GM18873 (cell line): ENCODE data around the gene AATF.

Experiments used
- ATAC-seq: cut with Tn5 transposase; IDR thresholded peaks from one replicate; pipeline ENCODE4 v1.9.1; 2021; ENCODE audit warnings: mild to moderate bottlenecking, moderate library complexity, moderate number of reproducible peaks; ENCODE audit not compliant: unreplicated experiment, low FRiP score

AATF gene

DNA sequence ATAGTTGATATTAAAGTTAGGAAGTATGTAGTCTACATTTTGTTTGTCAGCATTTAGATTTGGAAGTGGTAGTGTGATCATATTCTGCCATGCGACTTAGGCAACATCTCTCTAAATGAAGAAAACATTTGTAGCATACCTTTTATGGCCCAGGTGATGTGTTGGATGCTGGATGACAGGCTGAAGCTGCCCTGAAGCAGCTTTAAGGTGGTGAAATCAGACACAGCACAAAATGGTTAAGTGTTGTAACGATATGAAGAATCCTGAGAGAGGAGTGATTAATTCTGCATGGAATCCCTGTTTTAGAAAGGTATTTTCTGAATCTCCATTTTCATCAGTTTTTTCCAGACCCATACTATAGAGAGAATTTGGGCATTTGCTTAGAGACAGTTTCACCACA, 28.3 kb downstream of the AATF start:
- no peak for ATAC-seq

DNA sequence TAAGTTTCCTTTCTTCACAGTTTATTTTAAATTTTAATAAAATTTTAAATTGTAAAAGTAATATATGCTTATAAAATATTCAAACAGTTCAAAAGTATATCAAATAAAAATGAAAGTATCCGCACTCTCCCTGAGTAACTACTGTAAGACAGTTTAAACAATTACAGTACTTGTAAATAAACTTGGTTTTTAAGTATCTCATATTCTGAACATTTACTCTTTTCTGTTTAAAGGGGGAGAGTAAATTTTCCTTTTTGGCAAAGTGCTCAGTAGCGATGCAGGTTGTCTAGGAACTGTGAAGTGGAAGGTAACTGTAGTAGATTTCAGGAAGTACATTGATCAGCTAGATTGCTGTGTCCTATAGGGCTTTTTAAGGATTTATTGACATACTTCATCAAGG, 28.8 kb downstream of the AATF start:
- no peak for ATAC-seq

DNA sequence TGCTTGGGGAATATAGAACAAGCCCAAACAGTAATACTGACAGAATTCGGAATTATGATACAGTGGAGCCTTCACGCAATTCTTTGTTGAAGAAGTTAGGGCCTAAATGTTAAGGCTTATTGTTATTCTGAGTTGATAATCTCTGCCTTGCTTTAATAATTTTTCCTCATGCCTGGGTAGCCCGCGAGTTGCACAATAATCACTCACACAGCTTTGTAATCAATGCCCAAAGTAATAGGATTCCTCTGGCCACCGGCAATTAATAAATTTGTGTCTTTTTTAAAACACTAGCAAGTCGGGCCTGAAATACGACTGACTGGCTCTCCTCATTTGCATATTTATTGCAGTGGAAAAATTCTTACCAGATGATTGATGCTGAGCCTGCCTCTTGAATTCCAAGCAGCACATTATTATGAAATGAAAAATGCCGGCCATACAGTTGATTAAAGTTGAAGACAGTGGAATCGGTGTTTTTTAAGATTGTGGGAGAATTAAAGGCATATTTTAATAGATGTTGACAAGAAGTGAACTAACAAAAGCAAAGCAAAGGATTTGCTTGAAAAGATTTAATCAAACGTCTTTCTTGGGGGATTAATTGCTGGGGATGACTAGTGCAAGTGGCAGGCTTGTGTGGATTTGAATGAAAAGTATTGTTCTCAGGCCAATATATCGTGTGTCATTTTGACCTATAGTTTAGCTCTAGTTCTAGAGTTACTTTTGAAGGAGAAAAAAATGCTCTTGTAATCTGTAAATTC, 30.2 kb downstream of the AATF start:
- ATAC-seq, result no peak

DNA sequence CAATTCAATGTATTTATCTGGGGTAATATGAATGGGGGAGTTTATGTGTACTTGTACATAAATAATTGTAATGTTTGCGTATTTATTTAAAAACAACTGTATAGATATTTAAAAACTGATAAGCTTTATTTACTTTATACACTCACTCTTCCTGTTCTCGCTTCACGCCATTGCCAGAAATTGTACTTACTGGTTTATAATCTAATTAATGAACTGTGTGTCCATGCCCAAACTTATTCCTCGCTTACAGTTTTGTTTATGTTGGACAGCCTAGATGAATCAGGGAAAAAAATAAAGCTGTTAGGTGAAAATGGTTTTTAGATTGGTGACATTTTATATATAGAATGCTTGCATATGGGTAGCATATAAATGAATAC, 30.8 kb downstream of the AATF start:
- ATAC-seq, result no peak

DNA sequence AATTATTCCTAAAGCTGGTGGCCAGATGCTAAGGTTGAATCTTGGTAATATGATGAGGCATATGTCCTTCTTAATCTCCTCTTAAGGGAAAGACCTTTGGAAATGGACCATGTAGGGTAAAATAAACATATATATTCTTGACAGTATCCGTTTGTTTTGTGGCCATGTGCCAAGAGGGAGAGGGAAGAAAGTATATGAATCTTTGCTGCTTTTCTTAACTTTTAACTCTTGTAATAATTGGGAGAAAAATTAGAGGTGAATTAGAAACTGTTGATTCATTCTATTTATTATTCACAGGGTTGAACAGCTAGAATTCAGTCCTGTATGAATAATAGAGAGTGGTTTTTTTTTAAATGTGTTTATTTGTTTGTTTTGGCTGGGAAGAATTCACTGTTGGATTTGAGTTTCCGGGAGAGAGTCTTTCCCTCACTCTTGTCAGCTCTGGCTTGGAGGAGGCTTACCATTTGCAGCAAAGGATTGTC, 31.6 kb downstream of the AATF start:
- no peak for ATAC-seq

DNA sequence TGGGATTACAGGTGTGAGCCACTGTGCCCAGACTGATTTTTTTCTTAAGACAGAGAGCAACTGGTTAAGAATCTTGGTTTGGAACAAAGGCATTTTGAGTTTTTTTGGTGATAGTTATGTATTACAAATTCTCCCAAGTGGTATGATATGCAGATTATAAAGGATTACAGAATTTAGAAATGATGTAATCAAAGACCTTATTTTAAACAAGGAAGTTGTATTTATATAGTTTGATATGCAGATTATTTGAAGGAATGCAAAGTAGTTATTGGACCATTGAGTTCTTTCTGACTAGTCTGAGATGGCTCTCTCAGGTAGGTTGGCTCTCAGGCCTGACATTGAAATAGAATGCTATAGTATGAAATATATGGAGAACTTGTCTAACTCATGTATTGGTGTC, 34.9 kb downstream of the AATF start:
- ATAC-seq, result no peak

DNA sequence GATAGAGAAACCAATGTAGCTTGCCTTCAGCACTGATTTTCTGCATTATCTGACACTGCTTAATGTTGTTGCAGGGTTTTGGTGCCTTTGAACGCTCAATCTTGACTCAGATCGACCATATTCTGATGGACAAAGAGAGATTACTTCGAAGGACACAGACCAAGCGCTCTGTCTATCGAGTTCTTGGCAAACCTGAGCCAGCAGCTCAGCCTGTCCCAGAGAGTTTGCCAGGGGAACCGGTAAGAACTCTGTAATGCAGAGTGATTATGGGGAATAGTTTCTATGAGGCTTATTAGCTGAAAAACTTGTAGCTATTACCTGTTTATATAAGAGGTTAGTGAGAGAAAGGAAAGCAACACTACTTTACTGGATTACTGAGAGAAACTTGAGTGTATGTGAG, 40.4 kb downstream of the AATF start:
- ATAC-seq, result no peak

DNA sequence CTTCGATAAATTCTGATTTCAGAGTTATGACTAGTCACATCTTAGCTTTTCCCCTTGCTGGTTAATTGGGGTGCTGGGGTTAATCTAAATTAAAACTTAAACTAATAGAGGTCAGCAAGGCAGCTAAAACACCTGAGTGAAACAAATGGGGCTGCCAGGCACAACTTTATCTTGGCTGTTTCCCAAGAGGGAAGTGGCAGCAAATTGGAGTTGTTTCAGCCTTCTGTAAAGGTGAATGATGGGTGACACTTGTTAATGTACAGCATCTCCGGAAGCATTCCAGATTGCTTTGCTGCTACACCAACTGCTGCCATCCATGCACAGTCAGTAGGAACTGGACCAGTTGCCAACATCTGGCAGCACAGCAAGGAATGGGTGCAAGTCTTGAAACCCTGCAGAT, 43.9 kb downstream of the AATF start:
- no peak for ATAC-seq

DNA sequence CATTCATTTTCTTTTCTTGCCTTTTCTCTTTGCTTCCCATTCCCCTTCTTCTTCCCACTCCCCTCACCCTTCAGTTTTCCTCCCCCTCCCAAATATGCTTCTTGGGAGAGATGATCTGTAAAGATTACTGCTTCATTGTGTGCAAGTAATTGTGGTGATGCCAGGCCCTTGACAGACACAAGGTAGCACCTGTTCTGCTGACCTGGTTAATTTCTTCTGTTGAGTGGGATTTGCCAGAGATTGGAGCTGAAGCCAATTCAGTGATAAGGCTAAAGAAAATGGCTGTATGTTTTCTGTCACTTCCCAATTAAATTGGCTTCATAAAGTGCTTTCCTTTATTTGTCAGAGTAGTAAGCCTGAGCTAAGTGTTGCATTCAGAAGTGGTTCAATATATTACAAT, 44.5 kb downstream of the AATF start:
- no peak for ATAC-seq

DNA sequence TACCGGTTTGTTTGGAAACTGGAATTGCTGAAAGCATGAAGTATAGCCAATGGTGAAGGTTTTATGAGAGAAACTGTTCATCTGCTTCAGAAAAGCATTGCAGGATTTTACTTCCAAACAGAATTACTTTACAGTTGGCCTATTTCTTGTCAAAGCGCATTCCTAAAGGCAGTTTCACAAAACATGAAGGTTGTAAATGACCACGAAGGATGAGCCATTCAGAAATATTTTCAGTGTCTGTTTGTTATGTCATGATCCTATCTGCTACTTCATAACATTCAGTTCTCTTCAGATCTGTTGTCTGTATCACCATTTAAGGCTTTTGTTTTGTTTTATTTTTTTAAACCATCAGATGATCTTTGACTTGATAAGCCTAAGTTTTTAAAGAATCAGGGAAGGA, 45.7 kb downstream of the AATF start:
- ATAC-seq, result no peak

DNA sequence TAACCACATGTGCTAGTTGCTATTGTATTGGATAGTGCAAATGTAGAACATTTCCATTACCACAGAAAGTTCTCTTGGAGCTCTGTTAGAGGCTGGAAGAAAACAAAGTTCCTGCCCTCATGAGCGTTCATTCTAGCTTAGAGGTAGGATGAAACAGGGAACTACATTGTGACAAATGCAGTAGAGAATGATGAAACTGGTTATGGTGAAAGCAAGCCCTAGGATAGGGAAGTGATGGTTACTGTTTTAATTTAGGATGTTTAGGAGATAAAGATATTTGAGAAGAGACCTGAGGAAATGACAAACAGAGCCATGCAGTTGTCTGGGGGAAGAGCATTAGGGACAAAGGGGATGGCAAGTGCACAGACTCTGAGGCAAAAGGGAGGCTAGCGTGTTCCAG, 50.7 kb downstream of the AATF start:
- ATAC-seq, result no peak

DNA sequence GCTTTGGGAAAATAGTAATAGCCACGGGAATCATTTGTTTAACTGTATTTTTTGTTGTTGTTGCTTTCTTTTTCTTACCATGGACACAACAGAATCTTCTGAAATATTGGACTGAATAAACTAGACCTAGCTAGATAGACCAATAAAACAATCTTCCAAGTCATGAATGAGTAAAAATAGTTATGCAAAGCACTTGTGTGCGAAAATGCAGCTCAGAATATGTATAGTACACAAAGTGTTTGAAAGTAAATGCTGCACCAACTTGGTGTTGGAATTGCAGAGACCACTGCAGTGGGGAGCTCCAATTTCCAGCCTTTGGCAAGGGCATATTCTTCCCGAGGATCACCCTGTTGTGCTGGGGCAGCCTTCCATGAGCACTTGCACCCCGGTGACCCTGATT, 68.0 kb downstream of the AATF start:
- no peak for ATAC-seq

DNA sequence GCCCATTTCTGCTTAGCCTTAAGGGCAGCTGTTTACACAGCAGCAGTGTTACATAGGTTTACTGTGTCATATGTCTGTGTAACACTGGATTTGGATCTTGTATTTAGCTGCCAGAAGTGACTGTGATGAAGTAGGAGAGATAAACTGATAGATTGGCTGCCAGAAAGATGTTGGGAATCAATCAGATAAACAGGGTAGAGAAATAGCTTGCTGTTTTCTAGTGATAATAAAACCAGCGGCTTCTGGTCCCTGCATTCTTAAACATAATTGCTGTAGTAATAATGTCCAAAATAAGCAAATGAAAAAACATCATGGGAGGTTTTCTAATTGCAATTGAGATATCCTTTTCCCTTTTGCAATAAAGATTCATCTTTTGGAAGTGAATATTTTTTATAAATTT, 68.7 kb downstream of the AATF start:
- ATAC-seq, result no peak

DNA sequence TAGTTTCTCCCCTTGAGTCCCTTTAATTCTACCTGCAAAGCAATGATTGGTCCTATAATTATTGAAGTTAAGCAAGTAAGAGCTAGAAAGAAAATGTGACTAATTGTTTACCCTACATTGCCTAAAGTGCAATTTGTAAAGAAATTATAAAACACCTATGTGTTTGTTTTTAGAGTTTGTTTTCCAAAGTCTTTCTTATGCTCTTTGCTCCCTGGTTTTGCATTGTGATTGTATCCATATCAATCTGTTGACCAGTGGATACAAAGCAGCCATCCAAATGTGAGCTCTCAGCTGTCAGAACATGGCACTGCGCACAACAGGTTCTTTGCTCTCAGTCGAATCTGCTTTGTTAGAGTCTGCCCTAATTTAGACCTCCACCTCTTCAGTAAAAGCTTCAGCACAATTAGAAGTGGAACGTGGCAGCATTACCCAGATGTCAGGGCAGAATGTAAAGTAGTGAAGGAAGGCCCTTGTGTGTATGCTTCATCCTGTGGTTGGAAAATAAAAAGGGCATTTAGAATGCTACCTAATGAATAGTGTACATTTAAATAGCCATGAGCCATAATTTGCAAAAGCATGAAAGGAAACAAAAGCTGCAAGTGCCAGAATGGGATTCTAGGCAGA, 70.5 kb downstream of the AATF start:
- no peak for ATAC-seq

DNA sequence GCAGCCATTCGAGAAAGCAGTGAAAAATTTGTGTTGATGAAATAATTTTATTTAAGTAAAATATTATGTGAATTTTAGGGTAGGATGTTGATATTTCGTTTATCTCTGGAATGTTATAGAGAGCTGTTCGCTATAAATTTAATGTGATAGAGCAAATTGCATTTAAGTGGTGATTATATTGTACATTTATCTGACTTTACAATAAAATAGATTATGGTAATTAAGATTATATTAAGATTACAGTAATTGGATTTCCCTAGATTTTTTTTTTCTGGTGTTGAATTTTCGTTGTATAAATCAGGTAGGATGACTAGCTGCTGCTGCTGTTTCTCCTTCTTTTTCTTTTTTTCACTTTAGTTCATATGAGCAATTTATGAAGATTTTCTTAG, 71.0 kb downstream of the AATF start:
- ATAC-seq, result no peak

DNA sequence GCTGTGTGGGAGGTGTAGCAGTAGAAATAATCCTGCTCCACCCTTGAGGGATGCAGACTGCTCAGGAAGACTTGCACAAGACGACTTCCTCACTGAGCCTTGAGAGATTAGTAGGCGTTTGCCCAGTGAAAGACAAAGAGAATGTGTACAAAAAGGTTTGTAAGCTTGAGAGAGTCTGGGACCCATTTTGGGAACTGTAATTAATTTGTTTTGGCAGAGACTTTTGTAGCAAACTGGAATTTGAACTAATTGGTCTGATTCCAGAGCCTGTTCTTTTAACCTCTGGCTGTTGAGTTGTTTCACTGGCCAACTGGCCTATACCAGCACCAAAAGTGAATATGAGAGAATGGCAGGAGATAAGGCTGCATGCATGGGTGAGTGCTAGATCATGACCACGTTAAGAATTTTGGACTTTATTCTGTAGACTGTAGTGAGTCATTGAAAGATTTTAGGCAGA, 75.5 kb downstream of the AATF start:
- ATAC-seq, result no peak

DNA sequence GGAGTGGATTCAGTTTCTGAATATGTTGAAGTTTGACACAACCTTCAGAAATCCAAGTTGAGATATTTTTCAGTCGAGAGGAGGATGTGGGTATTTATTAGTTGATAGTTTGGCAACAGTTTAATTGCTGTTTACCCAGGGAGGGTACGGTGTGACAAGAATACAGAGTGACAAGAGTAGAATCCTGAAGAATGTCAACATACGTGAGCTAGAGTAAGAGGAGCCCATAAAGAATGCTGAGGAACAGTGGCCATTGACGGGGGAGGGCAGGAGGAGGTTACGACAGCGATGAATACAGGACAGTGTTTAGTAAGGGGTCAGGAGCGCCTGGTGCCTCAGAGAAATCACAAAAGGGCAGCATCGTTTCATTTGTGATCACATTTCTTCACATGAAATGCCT, 76.5 kb downstream of the AATF start:
- ATAC-seq, result no peak

DNA sequence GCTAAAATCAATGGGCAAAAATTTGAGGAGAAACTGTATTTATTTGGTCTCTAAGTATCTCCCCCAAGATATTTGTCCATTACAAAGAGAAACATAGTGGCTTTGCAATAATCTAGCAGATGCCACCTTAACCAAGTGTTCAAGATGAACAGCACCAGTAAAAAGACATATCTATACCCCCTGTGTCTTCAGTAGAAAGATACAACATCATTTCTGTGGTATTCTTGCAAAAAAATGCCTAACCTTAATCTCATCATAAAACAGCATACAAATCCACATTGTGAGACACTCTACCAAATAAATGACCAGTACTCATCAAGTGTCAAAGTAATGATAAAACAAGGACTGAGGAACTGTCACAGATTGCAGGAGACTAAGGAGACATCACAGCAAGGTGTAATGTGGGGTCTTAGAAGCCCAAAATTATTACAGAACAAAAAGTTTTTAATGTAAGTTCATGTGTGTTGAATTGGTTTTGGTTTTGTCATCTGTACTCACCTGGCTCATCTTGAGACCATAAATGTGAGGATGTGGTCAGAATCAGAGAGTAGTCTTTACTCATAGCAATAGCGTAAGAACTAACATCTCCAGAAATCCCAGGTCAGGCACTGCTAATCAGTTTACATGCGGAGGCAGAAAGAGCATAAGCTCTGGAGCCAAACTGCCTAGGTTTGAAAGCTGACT, 77.2 kb downstream of the AATF start:
- ATAC-seq, result no peak

DNA sequence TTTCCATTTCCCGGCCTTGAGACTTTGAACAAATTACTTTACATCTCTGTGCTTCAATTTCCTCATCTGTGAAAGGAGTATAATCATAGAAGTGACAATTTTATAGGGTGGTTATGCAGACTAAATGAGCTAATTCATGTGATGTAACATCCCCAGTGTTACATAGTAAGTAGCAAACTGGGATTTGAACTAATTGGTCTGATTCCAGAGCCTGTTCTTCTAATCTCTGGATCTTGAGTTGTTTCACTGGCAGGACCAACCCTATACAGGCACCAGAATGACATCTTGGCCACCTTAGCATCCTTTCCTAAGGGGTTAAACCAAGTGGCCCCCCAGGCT, 77.7 kb downstream of the AATF start:
- ATAC-seq, result no peak

DNA sequence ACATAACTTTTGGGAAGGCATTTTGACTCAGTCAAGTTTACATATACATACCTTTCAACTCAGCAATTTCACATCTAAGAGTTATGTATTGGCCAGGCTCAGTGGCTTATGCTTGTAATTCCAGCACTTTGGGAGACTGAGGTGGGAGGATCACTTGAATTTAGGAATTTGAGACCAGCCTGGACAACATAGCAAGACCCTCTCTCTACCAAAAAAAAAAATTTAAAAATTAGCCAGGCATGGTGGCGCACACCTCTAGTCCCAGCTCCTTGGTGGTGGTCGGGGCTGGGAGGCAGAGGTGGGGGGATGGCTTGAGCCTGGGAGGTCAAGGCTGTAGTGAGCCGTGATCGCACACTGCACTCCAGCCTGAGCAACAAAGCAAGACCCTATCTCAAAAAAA, 79.3 kb downstream of the AATF start:
- no peak for ATAC-seq

DNA sequence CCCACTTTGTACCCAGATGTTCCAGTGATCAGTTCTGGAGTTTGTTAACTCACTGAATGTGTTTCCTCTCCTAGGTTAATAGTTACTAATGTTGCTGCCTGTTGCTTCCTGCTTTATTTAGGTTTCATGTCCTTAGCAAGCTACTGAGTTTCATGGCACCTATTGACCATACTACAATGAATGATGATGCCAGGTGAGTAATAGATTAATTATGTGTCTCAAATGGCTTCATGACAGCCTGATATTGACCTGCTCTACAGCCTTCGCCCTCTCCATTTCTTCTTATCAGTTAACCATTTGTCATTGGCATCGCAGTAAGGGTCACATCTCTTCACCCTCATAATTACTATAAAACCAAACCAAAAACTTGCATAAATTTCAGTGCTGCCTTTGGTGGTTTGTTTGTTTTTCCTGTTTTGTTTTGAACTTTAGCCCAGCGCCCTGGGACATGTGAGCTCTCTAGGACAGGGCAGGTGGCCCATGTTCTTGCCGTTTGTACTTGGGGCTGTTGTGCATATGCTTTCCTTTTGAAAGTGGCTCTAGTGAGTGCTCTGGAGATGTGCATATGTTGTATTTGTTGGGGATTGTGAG, 82.8 kb downstream of the AATF start:
- no peak for ATAC-seq
